ENCODE measurements around the gene GOLGA6B.
A peak's percentile ranks its signal among the peaks of the same experiment; 100 is the strongest.
"Not testable (repeated sequence)": the region's sequence is repeated elsewhere in the genome, so short reads cannot be mapped to it uniquely, and the experiment has no call there.

The GOLGA6B gene

DNA sequence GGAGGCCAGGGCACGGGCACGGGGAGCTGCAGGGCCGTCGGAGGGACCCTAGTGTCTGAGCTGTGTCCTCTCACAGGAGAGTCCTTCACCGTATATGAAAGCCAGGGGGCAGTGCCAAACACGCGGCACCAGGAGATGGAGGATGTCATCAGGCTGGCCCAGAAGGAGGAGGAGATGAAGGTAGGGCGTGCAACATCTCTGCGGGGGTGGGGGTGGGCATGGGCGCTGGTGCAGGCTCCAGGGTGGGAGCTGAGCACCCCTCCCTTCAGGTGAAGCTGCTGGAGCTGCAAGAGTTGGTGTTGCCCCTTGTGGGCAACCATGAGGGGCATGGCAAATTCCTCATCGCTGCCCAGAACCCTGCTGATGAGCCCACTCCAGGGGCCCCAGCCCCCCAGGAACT, 11.2 kb downstream of the GOLGA6B start:
- not testable (repeated sequence) for DNase-seq (ENCODE audit: low spot score)

DNA sequence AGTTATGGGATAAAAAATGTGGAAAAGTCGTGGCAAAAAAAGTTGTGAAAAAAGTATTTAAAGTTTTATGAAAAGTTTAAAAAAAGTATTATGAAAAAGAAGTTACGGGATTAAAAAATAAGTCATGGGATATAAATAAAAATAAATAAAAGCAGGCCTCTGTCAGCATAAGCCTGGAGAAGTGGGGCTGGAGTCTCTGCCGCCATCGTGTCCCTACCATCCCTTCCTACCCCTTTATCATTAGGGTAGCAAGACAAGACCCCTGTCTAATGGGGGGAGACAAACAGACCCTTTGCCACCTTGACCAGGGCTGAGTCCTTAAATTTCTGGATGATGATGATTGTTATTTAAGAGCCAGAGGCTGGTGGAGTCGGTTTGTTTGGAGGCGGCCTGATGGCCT, 15.3 kb downstream of the GOLGA6B start:
- DNase-seq (ENCODE audit: low spot score), result not testable (repeated sequence)

DNA sequence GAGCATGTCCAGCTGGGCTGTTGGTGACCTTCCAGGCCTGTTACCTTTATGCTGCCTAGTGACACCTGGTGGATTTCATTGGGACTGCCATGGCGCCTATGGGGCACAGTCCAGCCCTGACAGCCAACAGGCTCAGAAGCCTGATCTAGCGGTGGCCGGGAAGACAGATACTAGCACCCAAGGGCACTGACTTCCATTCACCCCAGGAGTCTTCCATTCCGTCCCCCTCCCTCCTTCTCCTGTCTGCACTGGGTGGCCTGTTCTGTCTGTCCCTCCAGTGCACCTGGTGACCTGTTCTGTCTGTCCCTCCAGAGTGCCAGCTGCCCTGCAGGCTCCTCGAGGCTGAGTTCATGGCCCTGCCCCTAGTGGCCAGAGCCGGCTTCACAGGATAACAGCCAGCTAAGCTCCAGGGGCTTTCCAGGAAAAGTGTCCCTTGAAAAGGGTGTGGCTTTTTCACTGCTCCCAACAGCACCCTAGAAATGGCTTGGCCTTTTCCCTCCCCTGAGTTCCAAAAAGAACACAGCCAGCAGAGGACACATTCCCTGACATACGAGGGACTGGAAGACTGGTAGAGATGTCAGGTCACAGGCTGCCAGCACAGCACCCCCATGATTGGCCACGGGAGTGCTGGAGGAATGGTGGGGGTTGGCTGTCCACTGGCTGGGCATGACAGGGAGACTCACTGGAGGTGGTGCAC, 16.3 kb downstream of the GOLGA6B start:
- DNase-seq (ENCODE audit: low spot score), result peak; percentile 60

DNA sequence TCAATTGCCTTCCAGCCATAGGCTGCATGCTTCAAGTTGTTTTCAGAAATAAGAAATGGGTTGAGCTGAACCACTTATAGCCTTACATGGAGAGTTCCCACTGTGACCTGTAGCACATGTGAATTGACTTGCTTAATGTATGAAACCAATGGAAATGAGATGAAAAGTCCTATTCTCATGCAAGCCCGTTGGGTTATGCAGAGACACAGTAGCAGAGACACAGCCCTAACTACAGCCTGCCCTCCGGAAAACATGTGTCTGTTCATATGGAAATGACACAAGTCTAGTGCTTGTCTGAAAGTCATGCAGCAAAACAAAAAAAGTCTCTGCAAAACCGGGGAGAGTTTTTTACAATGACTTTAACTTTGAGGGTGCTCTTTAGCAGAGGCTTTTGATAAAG, 17.0 kb downstream of the GOLGA6B start:
- DNase-seq (ENCODE audit: low spot score), result peak; percentile 8

DNA sequence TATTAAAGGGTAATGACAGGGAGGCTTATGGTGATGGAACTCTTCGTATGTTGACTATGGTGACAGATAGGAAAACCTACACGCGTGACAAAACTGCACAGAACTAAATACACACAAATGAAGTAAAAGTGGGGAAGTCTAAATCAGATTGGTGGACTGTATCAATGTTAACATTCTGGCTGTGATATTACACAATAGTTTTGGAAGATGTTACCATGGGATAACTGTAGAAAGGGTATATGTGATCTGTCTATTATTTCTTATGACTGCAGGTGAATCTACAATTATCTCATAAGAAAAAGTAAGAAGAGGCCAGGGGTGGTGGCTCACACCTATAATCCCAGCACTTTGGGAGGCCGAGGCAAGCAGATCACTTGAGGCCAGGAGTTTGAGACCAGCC, 22.3 kb downstream of the GOLGA6B start:
- DNase-seq (ENCODE audit: low spot score), result no peak

DNA sequence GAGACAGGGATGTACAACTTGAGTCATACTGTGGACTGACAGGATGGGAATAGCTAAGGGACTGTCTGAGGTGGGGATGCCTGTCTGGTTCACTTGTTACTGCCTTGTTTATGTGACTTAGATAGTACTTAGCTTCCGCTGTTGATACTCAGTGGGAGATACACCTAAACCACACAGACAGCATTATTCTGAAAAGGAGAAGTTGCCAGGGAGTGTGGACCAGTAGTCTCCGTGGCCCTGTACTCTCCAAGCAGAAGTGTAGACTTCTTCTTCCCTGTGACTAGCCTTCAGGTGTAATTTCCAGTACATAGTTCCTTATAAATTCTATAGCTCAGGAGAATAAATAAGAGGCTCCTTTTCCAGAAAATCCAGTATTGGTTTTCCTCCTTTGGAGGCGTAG, 26.4 kb downstream of the GOLGA6B start:
- DNase-seq (ENCODE audit: low spot score), result no peak

DNA sequence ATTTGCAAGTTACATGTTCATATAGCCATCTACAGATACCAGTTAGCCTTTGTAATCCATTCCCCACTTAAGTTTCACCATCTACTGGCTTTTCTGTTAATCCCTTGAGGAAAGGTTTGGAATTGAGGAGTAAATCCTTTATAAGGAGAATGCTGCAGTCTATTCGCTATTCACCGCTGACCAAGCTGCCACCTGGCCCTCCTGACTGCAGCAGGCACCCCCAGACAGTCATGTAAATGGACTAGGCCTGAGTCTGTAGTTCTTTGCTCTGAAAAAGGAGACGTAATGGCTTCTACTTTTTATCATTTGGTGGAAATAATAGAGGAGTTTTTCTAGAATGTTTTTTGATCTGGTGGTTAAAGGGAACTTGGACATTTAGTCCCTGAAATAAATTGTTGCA, 28.3 kb downstream of the GOLGA6B start:
- DNase-seq (ENCODE audit: low spot score), result no peak

DNA sequence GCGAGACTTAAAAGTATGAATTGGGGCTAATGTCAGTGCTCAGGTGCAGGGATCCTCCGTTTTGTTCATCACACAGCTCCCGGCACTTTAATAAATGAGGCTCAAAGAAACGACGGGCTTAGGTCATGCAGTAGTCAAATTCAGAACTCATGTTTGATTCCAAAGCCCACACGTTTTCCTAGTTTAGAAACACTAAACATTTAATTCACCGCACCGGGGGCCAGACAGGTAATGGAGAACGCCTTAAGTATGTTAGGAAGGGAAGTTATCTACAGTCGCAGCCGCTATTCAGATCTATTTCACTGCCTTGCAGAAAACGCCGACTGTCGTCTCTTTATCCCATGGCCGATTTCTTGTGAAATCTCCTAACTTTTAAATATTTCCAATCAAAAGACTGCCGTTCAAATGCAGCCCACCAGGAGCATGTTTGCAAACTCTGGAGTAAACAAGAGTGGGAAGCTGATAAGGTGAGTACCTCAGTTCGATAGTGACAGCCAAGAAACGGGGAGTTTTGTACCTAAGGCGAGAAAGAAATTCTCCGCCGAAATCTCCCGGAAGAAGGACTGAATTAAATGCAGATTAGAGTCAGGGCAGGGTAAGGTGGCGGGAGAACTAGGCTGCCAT, 30.9 kb downstream of the GOLGA6B start:
- DNase-seq (ENCODE audit: low spot score), result no peak

DNA sequence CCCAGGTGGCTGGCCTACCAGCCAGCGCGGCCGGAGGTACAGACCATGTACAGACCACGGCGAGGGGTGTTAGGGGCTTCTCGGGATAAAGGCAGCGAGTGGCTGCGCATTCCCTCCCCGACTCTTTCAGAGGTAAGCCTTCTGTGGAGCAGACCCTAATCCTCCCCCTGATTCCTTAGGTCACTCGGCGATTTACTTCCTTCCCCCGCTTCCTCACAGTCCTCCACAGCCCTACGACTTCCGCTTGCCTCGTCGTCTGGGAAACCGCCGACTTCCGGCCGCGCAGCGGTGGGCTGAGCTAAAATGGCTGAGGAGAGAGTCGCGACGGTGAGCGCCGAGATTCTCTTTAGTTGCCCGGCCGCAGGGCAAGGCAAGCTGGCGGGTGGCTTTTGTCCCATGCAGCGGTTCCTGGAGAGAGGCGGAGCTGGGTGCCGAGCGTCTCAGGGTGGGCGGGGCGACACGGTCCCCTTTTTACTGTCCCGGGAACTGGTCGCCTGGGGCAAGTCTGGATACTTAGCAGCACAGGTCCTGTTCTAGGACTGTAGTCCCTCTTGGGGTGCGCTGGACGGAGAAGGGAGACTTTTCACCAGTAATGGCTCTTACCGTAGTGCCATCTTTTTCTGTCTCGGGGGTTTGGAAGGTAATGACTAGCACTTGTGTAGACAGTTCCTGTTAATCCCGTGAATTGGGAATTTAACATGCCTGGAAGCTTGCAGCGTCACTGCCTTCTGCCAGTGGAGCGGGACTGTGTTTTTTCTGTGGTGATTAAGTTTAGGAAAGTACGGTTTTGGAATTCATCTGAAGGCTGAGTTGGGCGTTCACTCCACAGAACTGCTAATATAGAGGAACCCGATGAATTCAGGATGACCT, 31.7 kb downstream of the GOLGA6B start, which contains the start of the genes BBS4 and HIGD2B:
TSS of gene BBS4 (plus strand) at position 283 of the 870 bp plus-strand sequence. CDS start at position 304, 21 bp downstream.
TSS of gene HIGD2B (minus strand) at position 258 of the 870 bp plus-strand sequence. CDS start 9,808 bp downstream, outside the sequence.
- peak; percentile 82 for DNase-seq (ENCODE audit: low spot score)

DNA sequence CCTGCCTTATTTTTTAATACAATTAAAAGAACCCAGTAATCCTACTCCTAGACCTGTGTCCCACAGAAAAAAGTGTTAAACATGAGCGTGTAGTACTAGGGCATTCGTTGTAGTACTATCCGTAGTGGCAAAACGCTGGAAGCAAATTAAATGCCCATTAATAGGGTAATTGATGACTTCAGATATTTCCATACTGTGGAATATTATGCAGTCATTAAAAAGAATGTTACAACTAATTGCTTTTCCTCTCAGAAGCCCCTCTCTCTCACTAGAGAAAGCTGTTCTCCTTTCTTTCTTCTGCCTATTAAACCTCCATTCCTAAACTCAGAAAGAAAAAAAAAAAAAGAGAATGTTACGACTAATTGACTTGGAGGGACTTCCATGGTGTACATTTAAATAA, 34.2 kb downstream of the GOLGA6B start:
- DNase-seq (ENCODE audit: low spot score), result no peak

DNA sequence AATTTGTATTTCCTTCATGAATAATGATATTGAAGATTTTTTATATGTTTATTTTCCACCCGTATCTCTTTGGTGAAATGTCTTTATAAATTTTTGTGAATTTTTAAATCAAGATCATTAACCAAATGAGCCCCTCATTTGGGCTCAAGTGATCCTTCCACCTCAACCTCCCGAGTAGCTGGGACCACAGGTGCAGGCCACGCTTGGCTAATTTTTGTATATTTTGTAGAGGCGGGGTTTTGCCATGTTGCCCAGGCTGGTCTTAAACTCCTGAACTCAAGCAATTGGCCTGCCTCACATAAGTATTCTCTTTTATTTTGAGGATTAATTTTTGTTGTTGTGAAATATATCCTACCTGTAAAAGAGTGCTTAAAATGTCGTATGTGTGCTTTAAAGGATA, 36.4 kb downstream of the GOLGA6B start:
- no peak for DNase-seq (ENCODE audit: low spot score)

DNA sequence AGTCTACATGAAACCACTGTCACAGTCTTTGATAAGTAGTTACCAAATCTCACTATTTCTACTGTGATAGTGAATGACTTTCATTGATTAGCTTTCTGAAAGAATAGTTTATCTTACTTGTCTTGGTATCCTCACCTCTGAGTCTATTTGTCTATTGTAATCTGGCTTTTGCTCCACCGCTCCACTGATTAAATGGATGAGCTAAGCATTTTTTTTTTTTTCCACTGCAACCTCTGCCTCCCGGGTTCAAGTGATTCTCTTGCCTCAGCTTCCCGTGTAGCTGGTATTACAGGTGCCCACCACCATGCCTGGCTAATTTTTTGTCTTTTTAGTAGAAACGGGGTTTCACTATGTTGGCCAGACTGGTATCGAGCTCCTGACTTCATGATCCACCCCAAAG, 44.4 kb downstream of the GOLGA6B start:
- DNase-seq (ENCODE audit: low spot score), result no peak

DNA sequence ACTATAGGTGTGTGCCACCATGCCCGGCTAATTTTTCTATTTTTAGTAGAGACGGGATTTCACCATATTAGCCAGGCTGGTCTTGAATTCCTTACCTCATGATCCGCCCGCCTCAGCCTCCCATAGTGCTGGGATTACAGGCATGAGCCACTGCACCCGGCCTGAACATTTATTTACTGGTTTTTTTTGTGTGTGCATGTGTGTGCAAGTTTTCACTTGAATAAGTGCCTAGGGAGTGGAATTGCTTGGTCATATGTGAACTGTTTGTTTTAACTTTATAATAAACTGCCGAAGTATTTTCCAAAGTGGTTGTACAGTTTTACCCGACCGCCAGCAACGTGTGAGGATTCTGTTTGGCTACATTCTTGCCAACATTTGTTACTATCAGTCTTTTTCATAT, 45.6 kb downstream of the GOLGA6B start:
- DNase-seq (ENCODE audit: low spot score), result no peak

DNA sequence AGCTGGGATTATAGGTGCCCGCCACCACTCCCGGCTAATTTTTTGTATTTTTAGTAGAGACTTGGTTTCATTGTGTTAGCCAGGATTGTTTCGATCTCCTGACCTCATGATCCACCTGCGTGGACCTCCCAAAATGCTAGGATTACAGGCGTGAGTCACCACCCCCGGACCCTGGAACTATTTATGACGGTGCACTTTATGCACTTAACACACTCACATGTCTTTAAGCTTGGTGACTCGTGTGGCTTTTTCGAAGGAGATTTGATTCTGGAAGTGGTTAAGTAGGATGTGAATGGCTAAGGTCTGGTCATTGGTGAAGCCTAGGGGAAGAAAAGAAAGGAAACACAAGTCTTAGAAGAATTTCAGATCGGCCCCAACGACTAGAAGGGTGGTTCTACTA, 51.8 kb downstream of the GOLGA6B start:
- DNase-seq (ENCODE audit: low spot score), result no peak

DNA sequence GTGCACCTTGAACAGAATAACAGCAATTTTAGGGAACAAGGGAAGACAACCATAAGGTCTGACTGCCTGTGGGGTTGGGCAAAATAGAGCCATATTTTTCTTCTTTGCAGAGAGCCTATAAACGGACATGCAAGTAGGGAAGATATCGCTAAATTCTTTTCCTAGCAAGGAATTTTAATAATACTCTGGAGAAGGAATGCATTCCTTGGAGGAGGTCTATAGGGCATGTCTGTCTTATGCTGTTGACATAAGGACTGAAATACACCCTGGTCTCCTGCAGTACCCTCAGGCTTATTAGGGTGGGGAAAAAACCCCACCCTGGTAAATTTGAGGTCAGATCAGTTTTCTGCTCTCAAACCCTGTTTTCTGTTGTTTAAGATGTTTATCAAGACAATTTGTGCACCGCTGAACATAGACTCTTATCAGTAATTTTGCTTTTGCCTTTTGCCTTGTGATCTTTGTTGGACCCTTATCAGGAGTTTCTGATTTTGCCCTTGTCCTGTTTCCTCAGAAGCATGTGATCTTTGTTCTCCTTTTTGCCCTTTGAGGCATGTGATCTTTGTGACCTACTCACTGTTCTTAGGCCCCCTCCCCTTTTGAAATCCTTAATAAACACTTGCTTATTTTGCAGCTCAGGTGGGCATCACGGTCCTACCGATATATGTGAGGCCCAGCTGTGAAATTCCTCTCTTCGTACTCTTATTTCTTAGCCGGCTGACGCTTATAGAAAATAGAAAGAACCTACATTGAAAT, 54.2 kb downstream of the GOLGA6B start:
- not testable (repeated sequence) for DNase-seq (ENCODE audit: low spot score)
